Non-pigmented ciliary epithelial cell (primary cell): ENCODE measurements around the gene ANGPTL8.

ENCODE experiments used
- DNase-seq: peaks from one replicate; pipeline ENCODE4 v3.0.0-alpha.2; 2010; ENCODE audit warnings: low read depth

The ANGPTL8 gene

GRCh38 chr19:11236324-11237301 lies 2.8 kb upstream of the ANGPTL8 start:
- no peak for DNase-seq

- DNase-seq: no peak
These were observed 2.1 kb upstream of the ANGPTL8 start for GRCh38 chr19:11237321-11237720.

- no peak for DNase-seq
These were observed 1.4 kb upstream of the ANGPTL8 start for GRCh38 chr19:11238041-11238440.

GRCh38 chr19:11238781-11239376 lies 540 bp upstream of the ANGPTL8 start:
- no peak for DNase-seq

GRCh38 chr19:11240008-11240444 lies 607 bp downstream of the ANGPTL8 start:
- no peak for DNase-seq

GRCh38 chr19:11242025-11242424 lies 2.6 kb downstream of the ANGPTL8 start:
- DNase-seq: no peak

- peak; percentile 19 for DNase-seq
These were observed 3.7 kb downstream of the ANGPTL8 start for GRCh38 chr19:11242864-11243797.

- no peak for DNase-seq
These were observed 4.4 kb downstream of the ANGPTL8 start for GRCh38 chr19:11243798-11244169.

GRCh38 chr19:11244846-11245589 lies 5.6 kb downstream of the ANGPTL8 start:
- DNase-seq: no peak

GRCh38 chr19:11246941-11247340 lies 7.5 kb downstream of the ANGPTL8 start:
- no peak for DNase-seq

GRCh38 chr19:11247391-11247790 lies 8.0 kb downstream of the ANGPTL8 start:
- no peak for DNase-seq

- no peak for DNase-seq
These were observed 8.5 kb downstream of the ANGPTL8 start for GRCh38 chr19:11247934-11248333.

- DNase-seq: no peak
These were observed 9.4 kb downstream of the ANGPTL8 start for GRCh38 chr19:11248852-11249251.

- DNase-seq: no peak
These were observed 11.8 kb downstream of the ANGPTL8 start for GRCh38 chr19:11251217-11251616.

- no peak for DNase-seq
These were observed 12.4 kb downstream of the ANGPTL8 start for GRCh38 chr19:11251650-11252314.

GRCh38 chr19:11252665-11253355 lies 13.4 kb downstream of the ANGPTL8 start:
- DNase-seq: no peak

GRCh38 chr19:11254666-11255065 lies 15.2 kb downstream of the ANGPTL8 start:
- no peak for DNase-seq

- no peak for DNase-seq
These were observed 16.8 kb downstream of the ANGPTL8 start for GRCh38 chr19:11256189-11256588.

GRCh38 chr19:11257846-11258380 lies 18.5 kb downstream of the ANGPTL8 start:
- no peak for DNase-seq

- DNase-seq: no peak
These were observed 21.6 kb downstream of the ANGPTL8 start for GRCh38 chr19:11260996-11261395.
